Activated CD8-positive, alpha-beta T cell treated with anti-CD3 and anti-CD28 coated beads for 36 hours (primary cell): ENCODE data around the gene SUGCT. TPM values are rescaled to one million over a fixed set of nuclear protein-coding genes. Genes with fewer than 3 reads are reported as not detected.

ENCODE experiments used
- ATAC-seq: fragments of 200-7000 bp; cut with Tn5 transposase; one replicate; pipeline ENCODE4 v1.10.0; 2021; ENCODE audit warnings: mild to moderate bottlenecking, moderate library complexity
- CTCF ChIA-PET: fragments of 350-600 bp; sonication (Branson Sonifier 250); formaldehyde crosslinking; loops from one replicate; lab custom pipeline; 2021; ENCODE audit warnings: antibody characterized with exemption; lab: Charles Lee
- POLR2A ChIA-PET: fragments of 350-600 bp; sonication (Branson Sonifier 250); formaldehyde crosslinking; loops from one replicate; lab custom pipeline; 2021; ENCODE audit warnings: antibody characterized with exemption; lab: Charles Lee
- DNase-seq: peaks from one replicate; pipeline ENCODE4 v3.0.0-alpha.2; 2020
- H3K27ac Mint-ChIP-seq: one replicate; pipeline ENCODE4 v1.8.0; 2021; ENCODE audit warnings: mild to moderate bottlenecking, mixed read lengths
- H3K27me3 Mint-ChIP-seq: one replicate; pipeline ENCODE4 v1.8.0; 2021; ENCODE audit warnings: mixed read lengths
- H3K36me3 Mint-ChIP-seq: one replicate; pipeline ENCODE4 v1.8.0; 2021; ENCODE audit warnings: low read depth, mixed read lengths
- H3K4me1 Mint-ChIP-seq: one replicate; pipeline ENCODE4 v1.8.0; 2021; ENCODE audit warnings: low read depth, mixed read lengths
- H3K4me3 Mint-ChIP-seq: one replicate; pipeline ENCODE4 v1.8.0; 2021; ENCODE audit warnings: mild to moderate bottlenecking, moderate library complexity, mixed read lengths
- H3K9me3 Mint-ChIP-seq: one replicate; pipeline ENCODE4 v1.8.0; 2021; ENCODE audit warnings: mixed read lengths
- intact Hi-C: fragments of 100-400 bp; cut with micrococcal nuclease; formaldehyde crosslinking; loops from one replicate; pipeline ENCODE4 v1.10.0; 2022
- total RNA-seq, 2 experiments: library from RNA; stranded (reverse); gene quantifications; one replicate each; pipeline ENCODE4 v1.2.3, GENCODE V29; 2021
- TF ChIP-seq, protein P1 (sequence below): fragments of 200-600 bp; IDR thresholded peaks from one replicate; pipeline ENCODE4 v1.8.0; 2022; ENCODE audit warnings: antibody characterized with exemption, mild to moderate bottlenecking

SUGCT gene
- total RNA-seq, 2 experiments from 2014 or later: 1.6 to 2.0 TPM

DNA sequence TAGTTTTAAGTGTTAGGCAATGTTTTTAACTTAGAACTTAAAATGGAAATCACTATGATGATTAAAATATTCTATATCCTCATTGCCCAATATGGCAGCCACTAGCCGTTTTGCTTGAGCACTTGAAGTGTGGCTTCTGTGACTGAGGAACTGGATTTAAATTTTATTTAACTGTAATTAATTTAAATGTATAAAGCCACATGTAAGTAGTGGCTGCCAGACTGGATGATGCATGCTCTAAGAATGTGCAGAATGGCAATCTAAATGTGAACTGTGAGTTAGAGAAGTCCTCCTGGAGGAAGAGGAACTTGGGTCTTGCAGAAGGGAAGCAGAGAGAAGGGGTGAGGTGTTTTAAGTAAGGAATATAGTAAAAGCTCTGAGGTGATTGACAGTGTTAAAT lies 451.4 kb downstream of the SUGCT start:
- peaks cover 2% of the 10 kb centered on the region for H3K9me3 Mint-ChIP-seq
- TF ChIP-seq, protein P1, sequence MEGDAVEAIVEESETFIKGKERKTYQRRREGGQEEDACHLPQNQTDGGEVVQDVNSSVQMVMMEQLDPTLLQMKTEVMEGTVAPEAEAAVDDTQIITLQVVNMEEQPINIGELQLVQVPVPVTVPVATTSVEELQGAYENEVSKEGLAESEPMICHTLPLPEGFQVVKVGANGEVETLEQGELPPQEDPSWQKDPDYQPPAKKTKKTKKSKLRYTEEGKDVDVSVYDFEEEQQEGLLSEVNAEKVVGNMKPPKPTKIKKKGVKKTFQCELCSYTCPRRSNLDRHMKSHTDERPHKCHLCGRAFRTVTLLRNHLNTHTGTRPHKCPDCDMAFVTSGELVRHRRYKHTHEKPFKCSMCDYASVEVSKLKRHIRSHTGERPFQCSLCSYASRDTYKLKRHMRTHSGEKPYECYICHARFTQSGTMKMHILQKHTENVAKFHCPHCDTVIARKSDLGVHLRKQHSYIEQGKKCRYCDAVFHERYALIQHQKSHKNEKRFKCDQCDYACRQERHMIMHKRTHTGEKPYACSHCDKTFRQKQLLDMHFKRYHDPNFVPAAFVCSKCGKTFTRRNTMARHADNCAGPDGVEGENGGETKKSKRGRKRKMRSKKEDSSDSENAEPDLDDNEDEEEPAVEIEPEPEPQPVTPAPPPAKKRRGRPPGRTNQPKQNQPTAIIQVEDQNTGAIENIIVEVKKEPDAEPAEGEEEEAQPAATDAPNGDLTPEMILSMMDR: no peak
- ChIA-PET POLR2A (no interaction called here), CTCF (no interaction called here)
- no peak overlapping the region for H3K4me3 Mint-ChIP-seq
- DNase-seq (no peak), ATAC-seq (no peak)
- no peak overlapping the region for H3K27ac Mint-ChIP-seq
- no peaks in the 10 kb centered on the region for H3K36me3 Mint-ChIP-seq
- intact Hi-C loops: no loop called here
- no peaks in the 10 kb centered on the region for H3K4me1 Mint-ChIP-seq
- H3K27me3 Mint-ChIP-seq: no peaks in the 10 kb centered on the region

DNA sequence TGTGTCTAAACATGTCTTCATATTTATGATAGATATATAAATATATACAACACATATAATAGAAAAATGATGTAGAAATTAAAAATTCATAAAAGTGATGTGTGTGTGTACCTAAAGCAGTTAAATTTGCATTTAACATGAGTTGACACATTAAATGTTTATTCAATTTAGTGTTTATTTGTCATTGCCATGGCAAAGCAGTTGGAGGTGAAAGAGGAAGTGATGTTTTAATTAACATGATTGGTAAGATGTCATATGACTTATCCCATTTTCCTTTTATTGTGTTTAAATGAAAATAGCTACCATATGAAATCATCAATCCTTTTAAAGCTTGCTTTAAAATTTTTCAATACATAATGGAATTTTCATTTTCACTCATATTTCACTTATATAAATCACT lies 452.6 kb downstream of the SUGCT start:
- H3K36me3 Mint-ChIP-seq: no peaks in the 10 kb centered on the region
- no peaks in the 10 kb centered on the region for H3K4me1 Mint-ChIP-seq
- ChIA-PET CTCF (no interaction called here), POLR2A (no interaction called here)
- peaks cover 2% of the 10 kb centered on the region for H3K9me3 Mint-ChIP-seq
- DNase-seq: no peak
- no peaks in the 10 kb centered on the region for H3K27me3 Mint-ChIP-seq
- ATAC-seq: no peak
- no peak overlapping the region for H3K4me3 Mint-ChIP-seq
- intact Hi-C loops: no loop called here
- TF ChIP-seq, protein P1: no peak
- H3K27ac Mint-ChIP-seq: no peak overlapping the region

DNA sequence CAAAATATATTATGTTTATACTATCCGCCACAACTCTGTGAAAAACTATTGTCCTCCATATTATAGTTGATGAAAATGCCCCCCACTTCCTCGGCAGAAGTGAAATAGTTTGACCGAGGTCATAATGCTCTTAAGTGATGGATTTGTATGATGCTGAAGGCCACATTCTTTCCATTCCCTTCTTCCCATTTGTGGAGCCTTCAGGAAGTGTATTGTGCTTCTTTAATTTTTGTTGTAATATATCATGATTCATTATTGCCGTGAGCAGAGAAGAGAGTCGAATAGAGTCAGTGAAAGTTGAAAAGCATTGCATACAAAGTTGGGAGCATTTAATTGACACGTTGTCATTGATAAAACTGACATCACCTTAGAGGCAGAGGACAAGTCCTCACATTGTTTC lies 460.3 kb downstream of the SUGCT start:
- peaks cover 1% of the 10 kb centered on the region for H3K9me3 Mint-ChIP-seq
- CTCF ChIA-PET: interaction anchor here (1.0 kb wide), 1 partner anchor 10 kb away, joined by 3 read pairs; no protein-coding TSS in a partner anchor

DNA sequence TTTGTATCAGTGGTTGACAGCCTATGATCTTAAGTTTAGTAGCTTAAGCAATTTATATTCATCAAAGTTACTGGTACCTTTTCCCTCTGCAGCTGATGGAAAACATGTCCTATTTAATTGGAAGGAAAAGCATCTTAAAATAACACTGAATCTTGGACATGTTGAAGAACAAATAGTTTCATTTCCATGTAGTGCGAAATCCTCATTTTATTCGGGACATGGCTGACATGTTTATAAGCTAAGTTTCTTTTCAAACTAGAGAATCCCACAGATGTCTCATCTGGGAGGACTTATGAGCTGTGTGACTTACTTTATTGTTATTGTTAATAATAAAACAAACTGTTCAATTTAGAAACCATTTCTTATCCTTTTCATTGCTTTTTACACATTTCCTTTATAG lies 461.0 kb downstream of the SUGCT start:
- intact Hi-C loops: no loop called here
- TF ChIP-seq, protein P1: no peak
- peaks cover 9% of the 10 kb centered on the region for H3K4me1 Mint-ChIP-seq
- no peak overlapping the region for H3K27ac Mint-ChIP-seq
- no peak overlapping the region for H3K4me3 Mint-ChIP-seq
- peaks cover 3% of the 10 kb centered on the region for H3K27me3 Mint-ChIP-seq
- DNase-seq: no peak
- no peak for ATAC-seq
- no peaks in the 10 kb centered on the region for H3K9me3 Mint-ChIP-seq
- H3K36me3 Mint-ChIP-seq: no peaks in the 10 kb centered on the region
- CTCF ChIA-PET: interaction anchor here (1.0 to 1.2 kb wide), 2 partner anchors 9 kb away, joined by 3 read pairs; no protein-coding TSS in a partner anchor
- POLR2A ChIA-PET: no interaction called here

More for the DNA sequence above, 460.3 kb downstream of the SUGCT start:
- intact Hi-C loops: no loop called here
- DNase-seq (no peak), ATAC-seq (no peak)
- H3K27me3 Mint-ChIP-seq: peaks cover 3% of the 10 kb centered on the region
- TF ChIP-seq, protein P1: no peak
- POLR2A ChIA-PET: no interaction called here
- peaks cover 9% of the 10 kb centered on the region for H3K4me1 Mint-ChIP-seq
- H3K4me3 Mint-ChIP-seq: no peak overlapping the region
- no peak overlapping the region for H3K27ac Mint-ChIP-seq
- H3K36me3 Mint-ChIP-seq: no peaks in the 10 kb centered on the region

DNA sequence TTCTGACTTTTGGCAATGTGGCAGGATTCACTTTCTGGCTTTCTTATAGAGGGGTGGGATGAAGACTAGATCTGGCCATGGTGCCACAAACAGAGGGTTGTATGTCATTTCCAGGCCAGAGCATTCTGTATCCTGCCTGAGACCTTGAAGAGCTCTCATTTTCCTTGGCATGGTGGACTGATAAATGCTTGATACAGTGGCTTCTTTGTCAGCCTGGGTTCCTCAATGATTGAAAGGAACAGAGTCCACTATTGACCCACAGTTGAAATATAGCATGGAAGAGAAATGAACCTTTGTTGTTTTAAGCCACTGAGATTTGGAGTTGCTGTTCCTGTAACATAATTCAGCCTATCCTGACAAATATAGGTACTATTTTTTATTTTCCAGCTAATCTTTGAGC lies 462.7 kb downstream of the SUGCT start:
- intact Hi-C loops: no loop called here
- DNase-seq: no peak
- ChIA-PET CTCF (no interaction called here), POLR2A (no interaction called here)
- Mint-ChIP-seq H3K4me1 (peaks cover 9% of the 10 kb centered on the region), H3K27me3 (peaks cover 3% of the 10 kb centered on the region), H3K36me3 (no peaks in the 10 kb centered on the region), H3K4me3 (no peak overlapping the region), H3K9me3 (no peaks in the 10 kb centered on the region), H3K27ac (no peak overlapping the region)
- ATAC-seq: no peak
- TF ChIP-seq, protein P1: no peak
